ENCODE results near the gene KLRF2.
"Not testable (repeated sequence)": the region's sequence is repeated elsewhere in the genome, so short reads cannot be mapped to it uniquely, and the experiment has no call there.

The KLRF2 gene

GRCh38 chr12:9867531-9867930 is 13.8 kb upstream of the KLRF2 start:
- H3K27ac ChIP-seq (ENCODE audit: low read length) = no peak overlapping the region

DNA sequence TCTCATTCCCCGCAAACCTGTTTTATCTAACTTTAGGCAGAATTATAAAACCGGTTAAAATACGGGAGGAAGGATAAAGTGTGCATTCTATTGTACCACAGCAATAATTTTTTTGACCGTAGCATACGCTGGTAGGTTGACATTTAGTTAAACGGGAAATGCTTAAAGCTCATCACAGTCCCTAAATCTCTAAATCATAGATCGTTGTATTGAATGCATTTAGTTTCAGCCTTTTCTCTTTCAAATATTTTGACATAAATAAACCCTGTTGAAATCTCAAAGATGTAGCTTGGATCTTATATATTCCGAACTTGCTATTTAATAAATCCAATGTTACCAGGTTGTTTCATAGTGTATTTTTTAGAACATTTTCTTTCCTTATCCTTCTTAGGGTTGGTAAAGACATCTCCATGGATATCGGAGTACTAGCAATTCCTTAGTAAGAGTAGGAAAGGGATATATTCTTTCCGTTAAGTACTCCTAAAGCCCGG is 12.9 kb upstream of the KLRF2 start:
- H3K9me3 ChIP-seq (ENCODE audit: control insufficient read depth in 2 of 2, low read length in 2 of 2) = peaks cover 0 to 5% of the 10 kb centered on the region in 2 donors
- no peaks in the 10 kb centered on the region for H3K27me3 ChIP-seq (ENCODE audit: control insufficient read depth in 1 of 2, insufficient read depth in 2 of 2, low read length in 2 of 2)
- H3K9ac ChIP-seq (ENCODE audit: low read length in 2 of 2) = peak overlapping the region in 1 of 2 donors; percentile 5
- no peaks in the 10 kb centered on the region for H3K4me1 ChIP-seq (ENCODE audit: control insufficient read depth, insufficient read depth, low read length)
- no peak overlapping the region for H3K27ac ChIP-seq (ENCODE audit: low read length)
- peak overlapping the region; percentile 36 to 73 for H3K4me3 ChIP-seq (ENCODE audit: low read length in 2 of 2)
- no peaks in the 10 kb centered on the region for H3K36me3 ChIP-seq (ENCODE audit: control insufficient read depth in 2 of 2, insufficient read depth in 2 of 2, low read length in 2 of 2)

More at GRCh38 chr12:9867531-9867930, 13.8 kb upstream of the KLRF2 start:
- Histone ChIP-seq H3K4me1 (ENCODE audit: control insufficient read depth, insufficient read depth, low read length) (no peaks in the 10 kb centered on the region), H3K9me3 (ENCODE audit: control insufficient read depth in 2 of 2, low read length in 2 of 2) (peaks cover 0 to 10% of the 10 kb centered on the region in 2 donors), H3K4me3 (ENCODE audit: low read length in 2 of 2) (peak overlapping the region in 1 of 2 donors; percentile 34), H3K9ac (ENCODE audit: low read length in 2 of 2) (peak overlapping the region in 1 of 2 donors; percentile 23), H3K27me3 (ENCODE audit: control insufficient read depth in 1 of 2, insufficient read depth in 2 of 2, low read length in 2 of 2) (no peaks in the 10 kb centered on the region), H3K36me3 (ENCODE audit: control insufficient read depth in 2 of 2, insufficient read depth in 2 of 2, low read length in 2 of 2) (no peaks in the 10 kb centered on the region)

DNA sequence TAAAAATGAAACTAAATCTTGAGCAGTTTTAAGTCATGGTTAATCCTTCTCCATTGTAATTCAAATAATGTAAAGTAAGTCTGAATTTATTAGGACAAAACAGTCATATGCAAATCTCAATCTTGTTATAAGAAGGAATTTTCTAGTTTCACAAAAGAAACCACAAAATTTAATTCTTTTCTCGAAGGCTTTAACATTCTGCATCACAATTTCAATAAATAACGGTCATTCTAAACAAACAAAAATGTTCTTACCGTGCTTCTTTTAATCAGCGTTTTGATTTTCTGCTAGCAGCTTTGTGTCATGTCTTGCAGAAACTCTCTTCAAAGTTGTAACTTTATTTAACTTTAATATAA is 12.4 kb upstream of the KLRF2 start:
- Histone ChIP-seq H3K36me3 (ENCODE audit: control insufficient read depth in 2 of 2, insufficient read depth in 2 of 2, low read length in 2 of 2) (no peaks in the 10 kb centered on the region), H3K9ac (ENCODE audit: low read length in 2 of 2) (peak overlapping the region in 1 of 2 donors; percentile 5), H3K4me3 (ENCODE audit: low read length in 2 of 2) (peak overlapping the region; percentile 61 to 73), H3K27ac (ENCODE audit: low read length) (no peak overlapping the region), H3K27me3 (ENCODE audit: control insufficient read depth in 1 of 2, insufficient read depth in 2 of 2, low read length in 2 of 2) (no peaks in the 10 kb centered on the region), H3K4me1 (ENCODE audit: control insufficient read depth, insufficient read depth, low read length) (no peaks in the 10 kb centered on the region), H3K9me3 (ENCODE audit: control insufficient read depth in 2 of 2, low read length in 2 of 2) (no peaks in the 10 kb centered on the region)

DNA sequence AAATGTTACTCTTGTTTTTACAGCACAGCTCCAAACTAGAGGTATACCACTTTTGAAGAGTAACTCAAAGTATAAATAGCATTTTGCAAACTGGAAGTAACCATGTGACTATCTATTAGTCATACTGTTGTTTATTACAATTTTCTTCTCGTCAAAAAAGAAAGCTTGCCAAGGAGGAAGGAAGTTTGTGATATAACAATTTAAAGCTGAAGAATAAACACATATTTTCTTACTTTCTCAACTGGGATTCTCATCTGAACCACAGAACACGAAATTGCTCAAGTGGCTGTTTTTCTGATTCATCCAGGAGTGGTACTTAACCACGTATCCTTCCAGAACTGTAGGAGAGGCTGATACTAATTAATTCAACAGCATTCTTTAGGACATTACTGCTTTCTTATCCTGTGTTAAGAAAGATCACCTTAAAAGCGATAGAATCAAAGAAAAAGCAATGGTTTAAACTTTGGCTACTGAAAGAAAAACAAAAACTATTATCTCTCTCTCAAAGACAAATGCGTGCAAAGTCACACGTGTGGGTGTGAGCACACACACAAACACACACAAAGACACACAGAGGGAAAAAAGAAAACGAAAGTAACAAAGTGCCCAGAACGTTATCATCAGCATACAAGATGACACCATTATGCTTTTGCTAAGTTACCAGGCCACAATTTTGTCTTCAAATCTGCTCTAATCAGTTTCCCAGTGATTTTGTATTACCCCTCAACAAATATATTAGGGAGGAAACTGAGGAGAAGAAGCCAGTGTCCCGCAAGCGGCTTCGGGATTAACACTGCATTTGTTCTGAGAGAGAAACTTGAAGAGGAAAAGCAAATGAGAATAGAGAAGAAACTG is 11.8 kb upstream of the KLRF2 start, which contains the start of gene CLEC2B:
Gene CLEC2B, minus strand, starts transcription at position 48 of the 855 bp plus-strand sequence.
- Histone ChIP-seq H3K4me1 (ENCODE audit: control insufficient read depth, insufficient read depth, low read length) (no peaks in the 10 kb centered on the region), H3K9me3 (ENCODE audit: control insufficient read depth in 2 of 2, low read length in 2 of 2) (no peaks in the 10 kb centered on the region), H3K36me3 (ENCODE audit: control insufficient read depth in 2 of 2, insufficient read depth in 2 of 2, low read length in 2 of 2) (no peaks in the 10 kb centered on the region), H3K27me3 (ENCODE audit: control insufficient read depth in 1 of 2, insufficient read depth in 2 of 2, low read length in 2 of 2) (no peaks in the 10 kb centered on the region), H3K9ac (ENCODE audit: low read length in 2 of 2) (peak within 1 kb of the TSS; percentile 66), H3K4me3 (ENCODE audit: low read length in 2 of 2) (peak within 1 kb of the TSS; percentile 61 to 73), H3K27ac (ENCODE audit: low read length) (peak within 1 kb of the TSS; percentile 63)

GRCh38 chr12:9870286-9870866 is 10.9 kb upstream of the KLRF2 start:
- Histone ChIP-seq H3K9me3 (ENCODE audit: control insufficient read depth in 2 of 2, low read length in 2 of 2) (no peaks in the 10 kb centered on the region), H3K9ac (ENCODE audit: low read length in 2 of 2) (peak overlapping the region; percentile 66), H3K27me3 (ENCODE audit: control insufficient read depth in 1 of 2, insufficient read depth in 2 of 2, low read length in 2 of 2) (no peaks in the 10 kb centered on the region), H3K4me1 (ENCODE audit: control insufficient read depth, insufficient read depth, low read length) (no peaks in the 10 kb centered on the region), H3K36me3 (ENCODE audit: control insufficient read depth in 2 of 2, insufficient read depth in 2 of 2, low read length in 2 of 2) (no peaks in the 10 kb centered on the region), H3K4me3 (ENCODE audit: low read length in 2 of 2) (peak overlapping the region; percentile 61 to 73), H3K27ac (ENCODE audit: low read length) (peak overlapping the region; percentile 63)

DNA sequence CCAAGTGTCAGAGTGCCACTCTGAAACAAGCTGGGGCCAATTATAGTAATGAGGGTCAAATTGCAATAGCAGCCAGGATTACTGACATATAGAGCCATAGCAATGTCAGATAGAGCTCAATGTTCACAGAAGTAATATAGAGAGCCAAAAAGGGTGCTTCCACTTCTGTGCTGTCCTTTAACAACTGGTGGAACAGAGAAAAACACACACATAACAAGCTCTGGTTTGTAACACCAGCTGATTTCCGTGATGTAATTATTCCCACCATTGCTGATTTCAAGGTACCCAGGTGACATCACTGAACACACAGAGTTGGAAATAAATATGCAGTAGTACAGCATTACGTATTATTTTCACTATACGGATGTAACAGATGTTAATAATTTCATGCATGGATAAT is 9.1 kb upstream of the KLRF2 start:
- Histone ChIP-seq H3K27ac (ENCODE audit: low read length) (no peak overlapping the region), H3K9me3 (ENCODE audit: control insufficient read depth in 2 of 2, low read length in 2 of 2) (no peaks in the 10 kb centered on the region), H3K4me1 (ENCODE audit: control insufficient read depth, insufficient read depth, low read length) (no peaks in the 10 kb centered on the region), H3K4me3 (ENCODE audit: low read length in 2 of 2) (no peak overlapping the region), H3K9ac (ENCODE audit: low read length in 2 of 2) (no peak overlapping the region), H3K36me3 (ENCODE audit: control insufficient read depth in 2 of 2, insufficient read depth in 2 of 2, low read length in 2 of 2) (no peaks in the 10 kb centered on the region), H3K27me3 (ENCODE audit: control insufficient read depth in 1 of 2, insufficient read depth in 2 of 2, low read length in 2 of 2) (no peaks in the 10 kb centered on the region)

- Histone ChIP-seq H3K4me3 (ENCODE audit: low read length in 2 of 2) (no peak overlapping the region), H3K4me1 (ENCODE audit: control insufficient read depth, insufficient read depth, low read length) (no peaks in the 10 kb centered on the region), H3K27me3 (ENCODE audit: control insufficient read depth in 1 of 2, insufficient read depth in 2 of 2, low read length in 2 of 2) (no peaks in the 10 kb centered on the region), H3K36me3 (ENCODE audit: control insufficient read depth in 2 of 2, insufficient read depth in 2 of 2, low read length in 2 of 2) (no peaks in the 10 kb centered on the region), H3K27ac (ENCODE audit: low read length) (no peak overlapping the region), H3K9ac (ENCODE audit: low read length in 2 of 2) (no peak overlapping the region), H3K9me3 (ENCODE audit: control insufficient read depth in 2 of 2, low read length in 2 of 2) (no peaks in the 10 kb centered on the region)
Measured at GRCh38 chr12:9872742-9873141, 8.5 kb upstream of the KLRF2 start.

GRCh38 chr12:9876120-9876519 is 5.2 kb upstream of the KLRF2 start:
- not testable (repeated sequence) for H3K36me3 ChIP-seq (ENCODE audit: control insufficient read depth in 2 of 2, insufficient read depth in 2 of 2, low read length in 2 of 2); H3K27me3 ChIP-seq (ENCODE audit: control insufficient read depth in 1 of 2, insufficient read depth in 2 of 2, low read length in 2 of 2); H3K4me3 ChIP-seq (ENCODE audit: low read length in 2 of 2); H3K9ac ChIP-seq (ENCODE audit: low read length in 2 of 2); H3K4me1 ChIP-seq (ENCODE audit: control insufficient read depth, insufficient read depth, low read length); H3K27ac ChIP-seq (ENCODE audit: low read length); H3K9me3 ChIP-seq (ENCODE audit: control insufficient read depth in 2 of 2, low read length in 2 of 2)

DNA sequence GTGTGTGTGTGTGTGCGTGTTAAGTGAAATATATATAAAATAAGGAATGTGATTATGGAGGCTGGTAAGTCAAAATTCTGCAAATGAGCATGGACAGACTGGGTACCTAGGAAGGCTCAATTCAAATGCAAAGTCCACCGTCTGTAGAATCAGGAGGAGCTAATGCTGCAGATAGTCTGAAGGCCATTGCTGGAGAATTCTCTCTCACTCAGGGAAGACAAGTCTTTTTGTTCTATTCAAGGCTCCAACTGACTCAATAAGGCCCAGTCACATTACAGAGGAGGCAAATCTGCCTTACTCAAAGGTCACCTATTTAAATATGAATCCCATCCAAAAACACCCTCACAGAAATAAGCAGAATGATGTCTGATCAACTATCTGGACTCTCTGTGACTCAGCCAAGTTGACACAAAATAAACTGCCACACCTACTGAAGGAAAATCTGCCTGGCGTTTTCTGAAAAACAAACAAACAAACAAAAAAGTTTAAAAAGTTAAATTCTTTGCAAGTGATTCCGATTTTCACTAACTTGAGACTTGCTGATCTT is 684 bp upstream of the KLRF2 start:
- Histone ChIP-seq H3K36me3 (ENCODE audit: control insufficient read depth in 2 of 2, insufficient read depth in 2 of 2, low read length in 2 of 2) (no peaks in the 10 kb centered on the region), H3K27me3 (ENCODE audit: control insufficient read depth in 1 of 2, insufficient read depth in 2 of 2, low read length in 2 of 2) (no peaks in the 10 kb centered on the region), H3K4me3 (ENCODE audit: low read length in 2 of 2) (no peak overlapping the region), H3K9me3 (ENCODE audit: control insufficient read depth in 2 of 2, low read length in 2 of 2) (no peaks in the 10 kb centered on the region), H3K9ac (ENCODE audit: low read length in 2 of 2) (no peak overlapping the region), H3K4me1 (ENCODE audit: control insufficient read depth, insufficient read depth, low read length) (no peaks in the 10 kb centered on the region), H3K27ac (ENCODE audit: low read length) (no peak overlapping the region)

DNA sequence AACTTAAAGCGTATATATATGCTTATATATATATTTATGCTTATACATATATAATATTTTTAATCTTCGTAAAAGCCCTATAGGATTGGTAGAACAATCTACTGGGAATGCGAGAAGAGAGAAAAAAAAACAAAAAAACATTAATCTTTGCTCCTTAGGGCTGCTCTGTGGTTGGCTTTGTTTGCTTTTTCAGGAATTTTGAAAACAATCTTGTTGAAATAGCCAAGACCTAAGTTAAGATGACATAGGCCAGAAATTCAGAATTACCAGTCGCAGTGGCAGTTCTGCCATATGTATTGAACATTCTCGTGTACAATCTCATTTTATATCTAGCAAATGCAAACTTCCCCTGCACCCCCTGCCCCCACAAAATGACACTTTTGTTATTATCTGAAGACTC is 699 bp downstream of the KLRF2 start:
- Histone ChIP-seq H3K4me3 (ENCODE audit: low read length in 2 of 2) (no peak overlapping the region), H3K9ac (ENCODE audit: low read length in 2 of 2) (no peak overlapping the region), H3K27me3 (ENCODE audit: control insufficient read depth in 1 of 2, insufficient read depth in 2 of 2, low read length in 2 of 2) (no peaks in the 10 kb centered on the region), H3K27ac (ENCODE audit: low read length) (no peak overlapping the region), H3K4me1 (ENCODE audit: control insufficient read depth, insufficient read depth, low read length) (no peaks in the 10 kb centered on the region), H3K36me3 (ENCODE audit: control insufficient read depth in 2 of 2, insufficient read depth in 2 of 2, low read length in 2 of 2) (no peaks in the 10 kb centered on the region), H3K9me3 (ENCODE audit: control insufficient read depth in 2 of 2, low read length in 2 of 2) (no peaks in the 10 kb centered on the region)

Data from stomach smooth muscle (tissue), 2 donors.